Sciatic nerve (tissue), 2 donors: Measurements from ENCODE around the gene GNAO1. TPM values are rescaled to one million over a fixed set of nuclear protein-coding genes. Genes with fewer than 3 reads are reported as not detected.
A peak's percentile ranks its signal among the peaks of the same experiment; 100 is the strongest.

ENCODE experiments used
- ATAC-seq: fragments of 200-7000 bp; cut with Tn5 transposase; one replicate; pipeline ENCODE4 v1.9.1; 2020; ENCODE audit warnings: mild to moderate bottlenecking, moderate library complexity
- DNase-seq: peaks from one replicate; pipeline ENCODE4 v3.0.0-alpha.2; 2020; ENCODE audit warnings: low spot score
- intact Hi-C: fragments of 100-400 bp; cut with DNase I; formaldehyde crosslinking; loops from one replicate; pipeline ENCODE4 v1.14.2; 2022
- total RNA-seq: library from RNA; stranded (reverse); fragmentation: NEBNext Ultra II Directional; extraction: Animal tissue kit (Norgen Biotek cat#: 25700); gene quantifications from one replicate; pipeline ENCODE4 v1.2.1, GENCODE V29; 2021
- donor health status: DM: no; HTN: no; CAD: no.
- donor health status: DM: no; HTN: no; CAD: no.

Gene GNAO1
- total RNA-seq, 1 donor from 2014 or later, result 7.9 TPM

- DNase-seq, result no peak
- intact Hi-C loops, result loop anchor here (5.0 kb wide), 1 partner anchor 371 kb away; no protein-coding TSS in a partner anchor
- ATAC-seq, result no peak
These were observed 127.5 kb downstream of the GNAO1 start for GRCh38 chr16:56318827-56319140.

GRCh38 chr16:56319376-56319775 lies 128.1 kb downstream of the GNAO1 start:
- no peak for DNase-seq
- ATAC-seq, result no peak
- intact Hi-C loops, result loop anchor here (5.0 kb wide), 1 partner anchor 372 kb away; no protein-coding TSS in a partner anchor

GRCh38 chr16:56320056-56320455 lies 128.8 kb downstream of the GNAO1 start:
- intact Hi-C loops, result no loop called here
- DNase-seq (no peak), ATAC-seq (no peak)

GRCh38 chr16:56320811-56321558 lies 129.7 kb downstream of the GNAO1 start:
- intact Hi-C loops, result no loop called here
- no peak for ATAC-seq

GRCh38 chr16:56321571-56321970 lies 130.3 kb downstream of the GNAO1 start:
- no peak for DNase-seq
- ATAC-seq, result no peak
- intact Hi-C loops, result no loop called here

More at GRCh38 chr16:56320811-56321558, 129.7 kb downstream of the GNAO1 start:
- DNase-seq, result no peak

- DNase-seq, result no peak
- intact Hi-C loops, result no loop called here
- no peak for ATAC-seq
These were observed 133.1 kb downstream of the GNAO1 start for GRCh38 chr16:56324406-56324805.

GRCh38 chr16:56325956-56326355 lies 134.7 kb downstream of the GNAO1 start:
- DNase-seq (no peak), ATAC-seq (no peak)
- intact Hi-C loops, result no loop called here

- intact Hi-C loops, result no loop called here
- DNase-seq (no peak), ATAC-seq (no peak)
These were observed 136.0 kb downstream of the GNAO1 start for GRCh38 chr16:56327071-56327928.

- DNase-seq (no peak), ATAC-seq (no peak)
- intact Hi-C loops, result no loop called here
These were observed 136.6 kb downstream of the GNAO1 start for GRCh38 chr16:56327929-56328258.

GRCh38 chr16:56328276-56329022 lies 137.2 kb downstream of the GNAO1 start:
- DNase-seq (no peak), ATAC-seq (no peak)
- intact Hi-C loops, result no loop called here

GRCh38 chr16:56329887-56330286 lies 138.6 kb downstream of the GNAO1 start:
- DNase-seq (no peak), ATAC-seq (no peak)
- intact Hi-C loops, result loop anchor here (10.0 kb wide), 1 partner anchor 375 kb away; no protein-coding TSS in a partner anchor

GRCh38 chr16:56330476-56330875 lies 139.2 kb downstream of the GNAO1 start:
- DNase-seq (no peak), ATAC-seq (no peak)
- intact Hi-C loops, result loop anchor here (10.0 kb wide), 1 partner anchor 374 kb away; no protein-coding TSS in a partner anchor

GRCh38 chr16:56331399-56331798 lies 140.1 kb downstream of the GNAO1 start:
- ATAC-seq (no peak), DNase-seq (no peak)
- intact Hi-C loops, result loop anchor here (10.0 kb wide), 1 partner anchor 373 kb away; no protein-coding TSS in a partner anchor

- no peak for ATAC-seq
- intact Hi-C loops, result loop anchor here (10.0 kb wide), 1 partner anchor 373 kb away; no protein-coding TSS in a partner anchor
- DNase-seq, result no peak
These were observed 140.6 kb downstream of the GNAO1 start for GRCh38 chr16:56331915-56332314.

- ATAC-seq (peak; percentile 80), DNase-seq (peak; percentile 77)
- intact Hi-C loops, result loop anchor here (10.0 kb wide), 1 partner anchor 372 kb away; no protein-coding TSS in a partner anchor
These were observed 141.3 kb downstream of the GNAO1 start for GRCh38 chr16:56332464-56333079.

GRCh38 chr16:56334761-56335160 lies 143.5 kb downstream of the GNAO1 start:
- DNase-seq, result no peak
- intact Hi-C loops, result loop anchor here (10.0 kb wide), 1 partner anchor 370 kb away; no protein-coding TSS in a partner anchor
- ATAC-seq, result no peak

- intact Hi-C loops, result loop anchor here (10.0 kb wide), 1 partner anchor 369 kb away; no protein-coding TSS in a partner anchor
- DNase-seq, result no peak
- no peak for ATAC-seq
These were observed 144.9 kb downstream of the GNAO1 start for GRCh38 chr16:56336071-56336688.

GRCh38 chr16:56336711-56337110 lies 145.4 kb downstream of the GNAO1 start:
- intact Hi-C loops, result loop anchor here (10.0 kb wide), 1 partner anchor 368 kb away; no protein-coding TSS in a partner anchor
- ATAC-seq (no peak), DNase-seq (no peak)
